Ecto neural progenitor cell (in vitro differentiated cells): ENCODE results near the gene HS2ST1.
"Not testable (repeated sequence)": the region's sequence is repeated elsewhere in the genome, so short reads cannot be mapped to it uniquely, and the experiment has no call there.

Experiments
- DNase-seq: peaks from one replicate; pipeline ENCODE4 v3.0.0-alpha.2; 2018; ENCODE audit warnings: low spot score

HS2ST1 gene

GRCh38 chr1:87023326-87023725 is 108.9 kb downstream of the HS2ST1 start:
- DNase-seq, result no peak

DNA sequence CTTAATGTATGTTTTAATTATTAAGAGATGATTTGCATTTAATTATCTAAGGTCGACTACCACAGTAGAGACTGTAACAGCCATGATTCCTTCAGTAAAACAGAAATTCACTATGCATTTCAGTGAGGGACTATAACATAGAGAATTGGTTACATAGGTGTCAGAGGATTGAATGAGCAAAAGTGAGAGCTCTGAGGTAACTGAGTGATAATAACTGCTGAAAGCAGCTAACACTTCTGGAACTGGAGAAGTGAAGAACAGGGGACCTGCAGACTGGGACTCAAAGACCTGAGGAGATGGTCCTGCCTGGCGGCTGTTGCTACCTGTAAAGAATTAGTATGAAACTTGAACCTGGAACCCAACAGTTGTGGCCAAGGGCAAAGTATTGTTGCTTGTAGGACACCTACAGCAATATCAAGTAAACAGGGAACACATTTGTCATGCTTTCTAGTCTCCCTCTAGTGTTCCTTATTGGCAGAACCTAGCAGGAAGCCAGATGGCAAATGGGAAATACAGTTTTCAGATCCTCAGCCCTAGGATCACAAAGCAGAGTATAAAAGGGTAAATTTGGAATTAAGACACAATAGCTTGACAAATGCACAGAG is 110.6 kb downstream of the HS2ST1 start:
- no peak for DNase-seq

DNA sequence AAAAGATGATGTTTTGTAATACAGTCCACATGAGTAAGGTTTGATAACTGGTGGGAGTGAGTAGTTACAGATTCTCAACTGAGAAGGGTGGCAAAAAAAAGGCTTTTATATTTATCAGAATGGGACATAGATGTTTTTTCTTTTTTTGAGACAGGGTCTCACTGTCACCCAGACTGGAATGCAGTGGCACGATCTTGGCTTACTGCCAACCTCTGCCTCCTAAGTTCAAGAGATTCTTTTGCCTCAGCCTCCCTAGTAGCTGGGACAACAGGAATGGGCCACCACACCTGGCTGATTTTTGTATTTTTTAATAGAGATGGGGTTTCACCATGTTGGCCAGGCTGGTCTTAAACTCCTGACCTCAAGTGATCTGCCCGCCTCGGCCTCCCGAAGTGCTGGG is 113.1 kb downstream of the HS2ST1 start:
- not testable (repeated sequence) for DNase-seq

DNA sequence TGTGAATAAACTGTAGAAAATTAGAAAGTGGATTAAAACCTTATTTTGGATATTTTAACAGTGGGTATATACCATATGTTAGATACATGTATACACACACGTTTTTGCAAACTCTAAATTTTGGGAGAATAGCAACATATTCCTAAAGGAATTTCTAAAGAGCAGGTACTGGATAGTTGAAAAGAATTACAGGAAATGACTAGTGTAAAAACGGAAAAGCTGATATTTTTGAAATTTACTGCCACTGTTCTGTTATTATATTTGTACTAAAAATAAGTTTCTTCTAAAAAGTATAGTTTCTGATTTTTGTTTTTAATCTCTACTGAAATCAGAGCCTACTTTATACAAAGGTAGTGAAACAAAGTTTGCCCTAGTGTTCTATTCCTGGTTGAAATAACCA is 114.1 kb downstream of the HS2ST1 start:
- no peak for DNase-seq

DNA sequence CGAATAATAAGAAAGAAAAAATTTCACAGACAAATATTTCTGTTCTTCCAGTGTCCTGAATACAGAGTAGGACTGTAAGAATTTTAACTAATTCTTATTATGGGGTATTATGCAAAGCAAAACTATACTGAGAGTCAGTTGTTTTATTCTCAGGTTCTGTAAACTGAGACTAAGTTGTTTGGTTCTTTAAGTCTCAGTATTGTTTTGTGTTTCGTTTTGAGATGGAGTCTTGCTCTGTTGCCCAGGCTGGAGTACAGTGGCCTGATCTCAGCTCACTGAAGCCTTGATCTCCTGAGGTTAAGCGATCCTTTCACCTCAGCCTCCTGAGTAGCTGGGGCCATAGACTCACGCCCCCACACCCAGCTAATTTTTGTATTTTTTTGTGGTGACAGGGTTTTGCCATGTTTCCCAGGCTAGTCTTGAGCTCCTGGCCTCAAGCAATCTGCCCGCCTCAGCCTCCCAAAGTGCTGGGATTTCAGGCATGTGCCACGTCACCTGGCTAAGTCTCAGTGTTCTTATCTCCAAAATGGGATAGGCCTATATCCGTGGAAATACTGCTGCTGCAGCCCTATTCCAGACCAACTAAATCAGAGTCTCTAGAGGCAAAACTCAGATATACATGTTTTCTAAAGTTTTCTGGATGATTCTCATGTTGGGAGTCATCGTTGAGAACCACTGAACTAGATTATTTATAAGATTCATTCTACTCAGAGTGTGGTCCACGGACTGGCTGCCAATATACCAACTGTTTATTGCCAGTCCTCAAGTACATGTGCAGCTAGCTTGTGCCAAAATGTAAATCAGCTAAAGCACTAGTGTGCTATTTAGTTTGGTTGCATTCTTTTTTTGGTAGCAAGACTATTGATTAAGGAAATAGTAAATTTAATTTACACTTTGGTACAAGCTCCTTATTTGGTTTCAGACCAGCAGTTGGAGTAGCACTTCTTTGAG is 116.6 kb downstream of the HS2ST1 start:
- DNase-seq, result no peak

DNA sequence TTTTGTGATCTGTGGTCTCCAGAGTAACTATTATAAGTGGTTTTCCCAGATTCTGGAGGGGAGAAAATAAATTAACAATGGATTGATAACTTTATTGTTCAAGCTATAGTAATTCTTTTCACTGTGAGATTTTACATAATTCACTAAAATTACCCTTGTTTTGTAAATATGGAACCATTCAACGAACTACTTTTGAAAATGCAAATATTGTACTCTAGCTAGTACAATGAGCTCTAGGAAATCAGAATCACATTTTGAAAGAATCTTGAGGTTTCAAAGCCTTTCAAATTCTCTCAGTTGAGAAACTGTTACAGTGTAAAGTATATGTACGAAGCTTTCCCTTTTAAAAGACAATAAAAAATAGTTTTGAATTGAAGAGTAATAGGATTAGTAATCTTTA is 119.9 kb downstream of the HS2ST1 start:
- no peak for DNase-seq

DNA sequence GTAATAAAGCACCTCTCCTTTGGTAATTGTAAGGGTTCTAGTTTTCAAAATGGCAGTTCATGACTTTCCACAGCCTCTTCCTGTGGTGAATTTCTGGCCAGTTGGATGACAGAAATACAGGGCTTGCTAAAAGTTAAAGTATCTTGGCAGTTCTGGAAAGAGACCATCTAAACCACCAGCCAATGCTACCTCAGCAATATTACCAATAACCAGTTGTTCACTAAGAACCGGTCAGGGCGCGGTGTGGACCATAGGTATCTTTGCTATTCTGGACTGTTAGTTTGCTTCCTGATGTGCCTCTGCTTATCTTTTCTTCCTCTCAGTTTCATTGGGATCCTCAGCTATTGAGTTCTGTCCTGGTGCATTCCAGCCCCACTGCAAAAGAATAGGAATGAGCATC is 124.7 kb downstream of the HS2ST1 start:
- DNase-seq, result no peak

DNA sequence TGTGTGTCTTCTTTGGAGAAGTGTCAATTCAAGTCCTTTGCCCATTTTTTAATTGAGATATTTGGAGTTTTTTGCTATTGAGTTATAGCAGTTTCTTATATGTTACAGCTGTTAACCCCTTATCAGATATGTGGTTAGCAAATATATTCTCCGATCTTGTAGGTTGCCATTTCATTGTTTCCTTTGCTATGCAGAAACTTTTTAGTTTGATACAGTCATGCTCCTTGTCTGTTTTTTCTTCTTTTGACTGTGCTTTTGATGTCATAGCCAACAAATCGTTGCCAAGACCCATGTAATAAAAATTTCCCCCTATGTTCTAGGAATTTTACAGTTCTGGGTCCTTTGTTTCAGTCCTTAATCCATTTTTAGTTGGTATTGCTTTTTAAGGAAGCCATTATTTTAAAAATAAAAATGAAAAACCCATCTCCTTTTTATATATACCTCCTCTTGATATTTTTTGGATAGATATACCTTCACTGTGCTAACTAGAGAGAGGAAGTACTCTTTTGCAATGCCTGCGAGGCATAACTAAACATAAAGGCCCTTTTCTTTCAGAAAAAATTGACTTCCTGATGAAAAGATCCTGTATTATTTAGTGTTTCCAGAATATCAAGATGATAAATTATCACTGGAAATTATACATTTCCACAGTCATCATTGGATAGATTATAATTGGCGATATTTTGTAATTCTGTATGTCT is 127.8 kb downstream of the HS2ST1 start:
- no peak for DNase-seq

GRCh38 chr1:87044424-87044823 is 130.0 kb downstream of the HS2ST1 start:
- DNase-seq, result no peak

- no peak for DNase-seq
Observed at GRCh38 chr1:87044840-87045239, 130.4 kb downstream of the HS2ST1 start.

- no peak for DNase-seq
Observed at GRCh38 chr1:87045761-87046304, 131.4 kb downstream of the HS2ST1 start.

DNA sequence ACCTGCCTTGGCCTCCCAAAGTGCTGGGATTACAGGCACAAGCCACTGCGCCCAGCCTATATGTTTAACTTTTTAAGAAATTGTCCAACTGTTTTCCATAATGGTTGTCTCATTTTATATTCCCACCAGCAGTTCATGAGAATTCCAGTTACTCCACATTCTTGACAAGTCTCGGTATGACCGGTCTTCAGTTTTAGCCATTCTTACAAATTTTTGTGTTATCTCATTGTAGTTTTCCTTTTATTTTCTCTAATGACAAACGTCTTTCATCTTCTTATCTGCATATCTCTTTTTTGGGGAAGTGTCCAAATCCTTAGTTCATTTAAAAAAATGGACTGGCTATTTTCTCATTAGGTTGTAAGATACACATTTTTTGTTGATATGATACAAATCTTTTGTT is 132.5 kb downstream of the HS2ST1 start:
- no peak for DNase-seq

DNA sequence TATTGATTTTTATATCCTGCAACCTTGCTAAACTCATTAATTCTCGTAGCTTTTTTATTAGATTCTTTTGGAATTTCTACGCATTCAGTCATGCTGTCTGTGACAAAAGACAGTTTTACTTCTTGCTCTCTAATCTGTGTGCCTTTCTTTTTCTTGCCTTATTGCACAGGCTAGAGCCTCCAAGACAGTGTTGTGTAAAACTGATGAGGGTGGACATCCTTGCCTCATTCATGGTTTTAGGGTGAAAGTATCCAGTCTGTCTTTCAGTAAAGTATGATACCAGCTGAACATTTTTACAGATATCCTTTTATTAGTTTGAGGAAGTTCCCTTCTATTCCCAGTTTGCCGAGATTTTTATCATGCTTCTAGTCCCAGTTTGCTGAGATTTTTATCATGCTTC is 133.8 kb downstream of the HS2ST1 start:
- DNase-seq, result no peak

- no peak for DNase-seq
Observed at GRCh38 chr1:87051965-87052364, 137.5 kb downstream of the HS2ST1 start.

GRCh38 chr1:87052400-87052799 is 138.0 kb downstream of the HS2ST1 start:
- no peak for DNase-seq

DNA sequence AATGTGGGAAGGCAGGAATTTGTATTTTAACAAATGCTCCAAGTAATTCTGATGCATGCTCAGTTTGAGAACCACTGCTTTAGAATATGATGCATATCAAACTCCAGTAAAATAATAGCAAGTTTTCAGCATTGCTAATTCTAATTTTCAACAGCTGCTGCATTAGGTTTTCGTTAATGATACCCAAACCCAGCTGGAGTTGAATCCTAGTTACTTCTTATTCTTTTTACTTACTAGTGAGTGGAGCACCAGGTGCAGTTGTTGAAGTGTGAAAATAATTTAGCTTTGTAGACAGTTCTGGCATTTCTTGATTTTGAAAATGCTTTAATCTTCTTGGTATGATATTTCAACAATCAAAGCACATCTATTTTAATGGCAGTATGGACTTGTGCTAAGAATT is 138.5 kb downstream of the HS2ST1 start:
- DNase-seq, result no peak

GRCh38 chr1:87053446-87053845 is 139.0 kb downstream of the HS2ST1 start:
- no peak for DNase-seq

GRCh38 chr1:87056974-87057373 is 142.5 kb downstream of the HS2ST1 start:
- no peak for DNase-seq

DNA sequence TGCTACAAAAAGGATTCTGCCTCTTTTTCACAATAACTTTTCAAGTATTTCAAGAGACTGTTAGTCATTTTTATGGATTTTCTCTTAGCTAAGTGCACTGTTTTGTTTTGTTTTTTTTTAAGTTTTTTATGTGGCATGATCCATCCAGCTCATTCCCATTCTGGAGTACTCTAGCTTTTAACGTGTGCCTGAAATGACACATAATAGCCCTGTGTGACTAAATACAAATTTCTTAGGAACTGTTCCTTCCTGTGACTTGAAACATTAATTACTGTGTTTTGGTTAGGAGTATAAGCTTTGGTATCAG is 143.9 kb downstream of the HS2ST1 start:
- DNase-seq, result no peak

GRCh38 chr1:87061742-87062156 is 147.3 kb downstream of the HS2ST1 start:
- no peak for DNase-seq

- DNase-seq, result no peak
Observed at GRCh38 chr1:87062687-87063086, 148.3 kb downstream of the HS2ST1 start.

- no peak for DNase-seq
Observed at GRCh38 chr1:87064309-87064708, 149.9 kb downstream of the HS2ST1 start.

GRCh38 chr1:87064986-87065385 is 150.6 kb downstream of the HS2ST1 start:
- DNase-seq, result no peak
